ENCODE data around the gene C2CD4D. TPM values are rescaled to one million over a fixed set of nuclear protein-coding genes. Genes with fewer than 3 reads are reported as not detected.

C2CD4D gene
- polyA plus RNA-seq, 1 donor (not counting 4 experiments of a cell fraction or from before 2014, with no cell fraction given): 0.05 TPM

DNA sequence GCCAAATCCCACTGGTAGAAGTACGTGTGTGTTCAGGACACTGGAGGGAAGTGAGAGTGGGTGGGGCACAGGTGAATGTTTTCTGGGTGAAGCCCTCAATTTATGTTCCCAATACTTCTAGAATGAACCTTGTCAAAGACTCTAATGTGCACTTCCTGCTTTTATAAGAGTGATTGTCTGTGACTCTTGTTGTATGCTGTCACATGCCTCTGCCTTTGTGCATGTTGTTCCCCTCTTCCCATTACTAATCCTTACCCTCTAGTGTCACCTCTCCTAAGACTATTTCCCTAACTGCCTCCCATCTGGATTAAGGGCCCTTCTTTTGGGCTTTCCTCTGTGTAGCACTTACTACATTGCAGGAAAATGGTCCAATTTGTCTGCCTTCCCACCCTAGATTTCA lies 31.9 kb downstream of the C2CD4D start:
- DNase-seq (ENCODE audit: low read depth, low spot score) (no peak), FAIRE-seq (no peak)
- Histone ChIP-seq H3K4me3 (ENCODE audit: control insufficient read depth in 2 of 3, extremely low read depth in 1 of 3, insufficient read depth in 2 of 3, low read depth in 1 of 3, low read length in 3 of 3) (no peak overlapping the region), H3K9me3 (ENCODE audit: control insufficient read depth, low read depth, low read length) (no peaks in the 10 kb centered on the region), H2AFZ (ENCODE audit: control insufficient read depth, low read length) (no peak overlapping the region), H3K79me2 (ENCODE audit: control insufficient read depth, insufficient read depth, low read length) (no peaks in the 10 kb centered on the region), H3K36me3 (ENCODE audit: control insufficient read depth in 2 of 2, extremely low read depth in 1 of 2, insufficient read depth in 2 of 2, low read length in 2 of 2) (no peaks in the 10 kb centered on the region), H3K4me1 (ENCODE audit: control insufficient read depth, extremely low read depth, insufficient read depth, low read length) (no peaks in the 10 kb centered on the region), H4K20me1 (ENCODE audit: control insufficient read depth, extremely low read depth, insufficient read depth, low read length) (no peaks in the 10 kb centered on the region), H3K4me2 (ENCODE audit: control insufficient read depth, extremely low read depth, insufficient read depth, low read depth, low read length) (no peak overlapping the region), H3K9ac (ENCODE audit: control insufficient read depth, extremely low read depth, insufficient read depth, low read length) (no peak overlapping the region), H3K27ac (ENCODE audit: control insufficient read depth, insufficient read depth, low read length) (no peak overlapping the region), H3K27me3 (ENCODE audit: control insufficient read depth, extremely low read depth, insufficient read depth, low read length) (peaks cover 42% of the 10 kb centered on the region), H3K9me1 (ENCODE audit: control insufficient read depth, extremely low read depth, insufficient read depth, low read length) (no peaks in the 10 kb centered on the region)
- dilution Hi-C loops (cut with MboI; ENCODE audit: extremely low pct_ligation_motif_present, low sequenced_read_pairs): no loop called here
- no peak for TF ChIP-seq EZH2 (IDR thresholded peaks at IDR 0.05; ENCODE audit: low read length)
- TF ChIP-seq, protein P1, sequence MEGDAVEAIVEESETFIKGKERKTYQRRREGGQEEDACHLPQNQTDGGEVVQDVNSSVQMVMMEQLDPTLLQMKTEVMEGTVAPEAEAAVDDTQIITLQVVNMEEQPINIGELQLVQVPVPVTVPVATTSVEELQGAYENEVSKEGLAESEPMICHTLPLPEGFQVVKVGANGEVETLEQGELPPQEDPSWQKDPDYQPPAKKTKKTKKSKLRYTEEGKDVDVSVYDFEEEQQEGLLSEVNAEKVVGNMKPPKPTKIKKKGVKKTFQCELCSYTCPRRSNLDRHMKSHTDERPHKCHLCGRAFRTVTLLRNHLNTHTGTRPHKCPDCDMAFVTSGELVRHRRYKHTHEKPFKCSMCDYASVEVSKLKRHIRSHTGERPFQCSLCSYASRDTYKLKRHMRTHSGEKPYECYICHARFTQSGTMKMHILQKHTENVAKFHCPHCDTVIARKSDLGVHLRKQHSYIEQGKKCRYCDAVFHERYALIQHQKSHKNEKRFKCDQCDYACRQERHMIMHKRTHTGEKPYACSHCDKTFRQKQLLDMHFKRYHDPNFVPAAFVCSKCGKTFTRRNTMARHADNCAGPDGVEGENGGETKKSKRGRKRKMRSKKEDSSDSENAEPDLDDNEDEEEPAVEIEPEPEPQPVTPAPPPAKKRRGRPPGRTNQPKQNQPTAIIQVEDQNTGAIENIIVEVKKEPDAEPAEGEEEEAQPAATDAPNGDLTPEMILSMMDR (optimal IDR thresholded peaks at IDR 0.05 in 1 of 3, IDR thresholded peaks at IDR 0.05 in 1 of 3, conservative IDR thresholded peaks at IDR 0.05 in 1 of 3; ENCODE audit: extremely low read depth in 1 of 3, insufficient read depth in 2 of 3, low read length in 3 of 3): no peak

DNA sequence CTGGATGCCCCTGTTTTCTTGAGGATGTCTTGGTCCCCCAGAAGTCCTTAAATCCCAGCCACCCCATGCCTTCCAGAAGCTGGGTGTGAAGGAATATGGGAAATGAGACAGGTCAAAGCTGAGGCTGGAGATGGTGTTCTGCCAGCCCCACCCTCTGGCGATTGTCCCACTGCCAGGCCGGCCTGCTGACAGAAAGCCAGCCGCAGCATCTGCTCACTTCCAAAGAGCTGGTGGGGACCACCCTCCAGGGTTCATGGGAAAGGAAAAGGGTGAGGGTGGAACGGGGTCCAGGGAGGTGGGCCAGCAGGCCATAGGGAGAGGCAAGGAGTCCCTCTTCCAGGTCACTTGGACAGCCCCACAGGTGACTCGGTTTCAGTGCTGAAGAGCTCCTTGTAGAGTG lies 32.5 kb downstream of the C2CD4D start:
- no peak for TF ChIP-seq EZH2 (IDR thresholded peaks at IDR 0.05; ENCODE audit: low read length)
- TF ChIP-seq, protein P1 (optimal IDR thresholded peaks at IDR 0.05 in 1 of 3, IDR thresholded peaks at IDR 0.05 in 1 of 3, conservative IDR thresholded peaks at IDR 0.05 in 1 of 3; ENCODE audit: extremely low read depth in 1 of 3, insufficient read depth in 2 of 3, low read length in 3 of 3): no peak
- dilution Hi-C loops (cut with MboI; ENCODE audit: extremely low pct_ligation_motif_present, low sequenced_read_pairs): no loop called here
- Histone ChIP-seq H3K79me2 (ENCODE audit: control insufficient read depth, insufficient read depth, low read length) (no peaks in the 10 kb centered on the region), H3K4me2 (ENCODE audit: control insufficient read depth, extremely low read depth, insufficient read depth, low read depth, low read length) (no peak overlapping the region), H3K9me1 (ENCODE audit: control insufficient read depth, extremely low read depth, insufficient read depth, low read length) (no peaks in the 10 kb centered on the region), H3K9me3 (ENCODE audit: control insufficient read depth, low read depth, low read length) (no peaks in the 10 kb centered on the region), H3K4me1 (ENCODE audit: control insufficient read depth, extremely low read depth, insufficient read depth, low read length) (no peaks in the 10 kb centered on the region), H4K20me1 (ENCODE audit: control insufficient read depth, extremely low read depth, insufficient read depth, low read length) (no peaks in the 10 kb centered on the region), H2AFZ (ENCODE audit: control insufficient read depth, low read length) (no peak overlapping the region), H3K9ac (ENCODE audit: control insufficient read depth, extremely low read depth, insufficient read depth, low read length) (no peak overlapping the region), H3K27me3 (ENCODE audit: control insufficient read depth, extremely low read depth, insufficient read depth, low read length) (peaks cover 48% of the 10 kb centered on the region), H3K36me3 (ENCODE audit: control insufficient read depth in 2 of 2, extremely low read depth in 1 of 2, insufficient read depth in 2 of 2, low read length in 2 of 2) (no peaks in the 10 kb centered on the region), H3K27ac (ENCODE audit: control insufficient read depth, insufficient read depth, low read length) (no peak overlapping the region), H3K4me3 (ENCODE audit: control insufficient read depth in 2 of 3, extremely low read depth in 1 of 3, insufficient read depth in 2 of 3, low read depth in 1 of 3, low read length in 3 of 3) (no peak overlapping the region)
- FAIRE-seq: no peak
- DNase-seq (ENCODE audit: low read depth, low spot score): no peak
